Esophagus muscularis mucosa (tissue), 4 donors: Measurements from ENCODE around the gene ABCC9. TPM values are rescaled to one million over a fixed set of nuclear protein-coding genes. Genes with fewer than 3 reads are reported as not detected.

Experiments
- DNase-seq: peaks from one replicate; pipeline ENCODE4 v3.0.0-alpha.2; 2017; ENCODE audit errors: extremely low spot score
- H3K27ac ChIP-seq, 4 donors: fragments of 200-600 bp; sonication (generic); replicated peaks in 1 of 4; 1 replicate in 3 of 4; 2 replicates in 1 of 4; pipeline ENCODE4 v1.5.1; 2016 to 2019; ENCODE audit warnings: mild to moderate bottlenecking in 1 of 4
- H3K27me3 ChIP-seq, 4 donors: fragments of 200-600 bp; sonication (generic); one replicate each; pipeline versions ENCODE4 v1.5.1 to v1.6.0; 2016 to 2019
- H3K36me3 ChIP-seq, 4 donors: fragments of 200-600 bp; sonication (generic); one replicate each; pipeline ENCODE4 v1.5.1; 2016 to 2019
- H3K4me1 ChIP-seq, 4 donors: fragments of 200-600 bp; sonication (generic); one replicate each; pipeline ENCODE4 v1.5.1; 2016 to 2019
- H3K4me3 ChIP-seq, 4 donors: fragments of 200-600 bp; sonication (generic); 1 replicate in 2 of 4; 2 replicates in 2 of 4; pipeline ENCODE4 v1.5.1; 2016 to 2019; ENCODE audit warnings: mild to moderate bottlenecking in 4 of 4, moderate library complexity in 1 of 4
- H3K9me3 ChIP-seq, 4 donors: fragments of 200-600 bp; sonication (generic); 1 replicate in 3 of 4; 2 replicates in 1 of 4; pipeline ENCODE4 v1.5.1; 2016 to 2019
- CTCF ChIP-seq, 3 experiments: fragments of 200-600 bp in 2 of 3; fragments of 450-650 bp in 1 of 3; sonication (generic) in 2 of 3; IDR thresholded peaks; one replicate each; pipeline ENCODE4 v1.5.1; 2017 to 2019; ENCODE audit warnings: antibody characterized with exemption in 3 of 3, mild to moderate bottlenecking in 2 of 3, moderate library complexity in 1 of 3
- EP300 ChIP-seq: sonication (generic); formaldehyde crosslinking; IDR thresholded peaks from one replicate; pipeline ENCODE4 v1.6.1; 2017; ENCODE audit warnings: antibody characterized with exemption
- POLR2A ChIP-seq: fragments of 450-650 bp; IDR thresholded peaks from one replicate; pipeline ENCODE4 v1.6.1; 2017; ENCODE audit warnings: antibody characterized with exemption, moderate library complexity, mild to moderate bottlenecking, low read depth
- POLR2AphosphoS5 ChIP-seq, 2 donors: sonication (generic); formaldehyde crosslinking; IDR thresholded peaks; one replicate each; pipeline ENCODE4 v1.6.1; 2017; ENCODE audit warnings: antibody characterized with exemption in 2 of 2
- WGBS: methylation state at CpG from one replicate; pipeline ENCODE4 v1.1.5; 2018; 5-methylcytosine and 5-hydroxymethylcytosine counted together
- intact Hi-C: fragments of 100-400 bp; cut with DNase I; formaldehyde crosslinking; loops from one replicate; pipeline ENCODE4 v1.15.1; 2023
- total RNA-seq, 4 donors: library from RNA; depleted of rRNA; stranded (reverse); fragments of >200 nt; gene quantifications; one replicate each; pipeline versions ENCODE4 v1.1.0 to v1.2.1, GENCODE V29; 2016

Gene ABCC9
- 10 to 100 TPM; 44.1 to 58.6 (median 50.9) TPM for total RNA-seq

- Histone ChIP-seq H3K4me1 (peaks cover 0 to 25% (median 23%) of the 10 kb centered on the region in 4 donors), H3K27ac (peak within 1 kb of the TSS; percentile 86 to 87 (median 86)), H3K36me3 (peaks cover 4 to 8% (median 7%) of the 10 kb centered on the region in 4 donors), H3K27me3 (peaks cover 0 to 4% (median 0%) of the 10 kb centered on the region in 4 donors), H3K9me3 (peaks cover 0 to 3% (median 0%) of the 10 kb centered on the region in 4 donors), H3K4me3 (peak within 1 kb of the TSS; percentile 58 to 67 (median 62))
- WGBS = 2% methylated on average over 28 of the region's 42 CpGs
- peak; percentile 93 for DNase-seq
- TF ChIP-seq POLR2A (peak; percentile 18), EP300 (no peak), POLR2AphosphoS5 (IDR thresholded peaks at IDR 0.05) (peak; percentile 60 to 71), CTCF (IDR thresholded peaks at IDR 0.05) (no peak)
- intact Hi-C loops = loop anchor here (2.0 to 10.0 kb wide), 4 partner anchors 46 to 244 kb away; partner anchors contain the start of gene KCNJ8
These were observed at the start of gene ABCC9 for GRCh38 chr12:21940549-21941505. ABCC9 (minus strand) TSS chr12:21941426; CDS start chr12:21936674, 4,752 bp downstream.

GRCh38 chr12:21989819-21990412, 48.7 kb upstream of the ABCC9 start:
- Histone ChIP-seq H3K36me3 (no peaks in the 10 kb centered on the region), H3K4me3 (no peak overlapping the region), H3K27me3 (no peaks in the 10 kb centered on the region), H3K4me1 (no peaks in the 10 kb centered on the region), H3K9me3 (no peaks in the 10 kb centered on the region), H3K27ac (no peak overlapping the region)
- no peak for DNase-seq
- WGBS = 53% methylated on average over 5 of the region's 5 CpGs
- TF ChIP-seq POLR2AphosphoS5 (IDR thresholded peaks at IDR 0.05) = no peak
- peak; percentile 55 to 64 (median 59) for TF ChIP-seq CTCF (IDR thresholded peaks at IDR 0.05)
- intact Hi-C loops = loop anchor here (5.0 kb wide), 3 partner anchors 43 to 293 kb away; no protein-coding TSS in a partner anchor

- Histone ChIP-seq H3K4me3 (no peak overlapping the region), H3K9me3 (no peaks in the 10 kb centered on the region), H3K4me1 (no peaks in the 10 kb centered on the region), H3K27ac (no peak overlapping the region), H3K27me3 (no peaks in the 10 kb centered on the region), H3K36me3 (no peaks in the 10 kb centered on the region)
- intact Hi-C loops = loop anchor here (5.0 kb wide), 1 partner anchor 221 kb away; no protein-coding TSS in a partner anchor
- DNase-seq = no peak
- TF ChIP-seq POLR2AphosphoS5 (IDR thresholded peaks at IDR 0.05) (no peak), POLR2A (no peak), EP300 (no peak), CTCF (IDR thresholded peaks at IDR 0.05) (no peak)
- WGBS = 94% methylated on average over 1 of the region's 1 CpG
These were observed 47.4 kb upstream of the ABCC9 start for GRCh38 chr12:21988619-21989018.

GRCh38 chr12:21987755-21988154, 46.5 kb upstream of the ABCC9 start:
- DNase-seq = no peak
- 93% methylated on average over 6 of the region's 6 CpGs for WGBS
- Histone ChIP-seq H3K27me3 (no peaks in the 10 kb centered on the region), H3K27ac (no peak overlapping the region), H3K4me1 (no peaks in the 10 kb centered on the region), H3K9me3 (no peaks in the 10 kb centered on the region), H3K36me3 (no peaks in the 10 kb centered on the region), H3K4me3 (no peak overlapping the region)
- intact Hi-C loops = loop anchor here (5.0 kb wide), 1 partner anchor 220 kb away; no protein-coding TSS in a partner anchor
- TF ChIP-seq EP300 (no peak), CTCF (IDR thresholded peaks at IDR 0.05) (no peak), POLR2AphosphoS5 (IDR thresholded peaks at IDR 0.05) (no peak)
